ENCODE results near the gene RABAC1.
A peak's percentile ranks its signal among the peaks of the same experiment; 100 is the strongest.

The RABAC1 gene

DNA sequence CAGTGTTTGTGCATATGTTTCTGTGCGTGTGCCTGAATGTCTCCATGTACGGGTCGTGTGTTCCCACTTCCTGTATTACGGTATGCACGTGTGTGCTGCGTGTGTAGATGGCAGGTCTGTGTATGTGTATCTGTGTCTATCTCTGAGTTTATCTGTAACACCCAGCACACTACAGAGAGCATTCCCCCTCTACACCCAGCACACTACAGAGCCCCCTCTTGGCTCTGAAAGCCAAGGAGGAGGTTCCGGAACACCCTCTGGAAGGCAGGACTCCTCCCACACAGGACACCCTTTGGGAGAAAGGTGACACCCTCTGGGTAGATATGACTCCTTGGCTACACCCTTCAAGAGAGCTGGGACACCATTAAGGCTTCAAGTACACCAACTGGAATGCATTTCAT lies 28.8 kb downstream of the RABAC1 start:
- DNase-seq (ENCODE audit: insufficient read length, low spot score) (no peak), FAIRE-seq (no peak)

DNA sequence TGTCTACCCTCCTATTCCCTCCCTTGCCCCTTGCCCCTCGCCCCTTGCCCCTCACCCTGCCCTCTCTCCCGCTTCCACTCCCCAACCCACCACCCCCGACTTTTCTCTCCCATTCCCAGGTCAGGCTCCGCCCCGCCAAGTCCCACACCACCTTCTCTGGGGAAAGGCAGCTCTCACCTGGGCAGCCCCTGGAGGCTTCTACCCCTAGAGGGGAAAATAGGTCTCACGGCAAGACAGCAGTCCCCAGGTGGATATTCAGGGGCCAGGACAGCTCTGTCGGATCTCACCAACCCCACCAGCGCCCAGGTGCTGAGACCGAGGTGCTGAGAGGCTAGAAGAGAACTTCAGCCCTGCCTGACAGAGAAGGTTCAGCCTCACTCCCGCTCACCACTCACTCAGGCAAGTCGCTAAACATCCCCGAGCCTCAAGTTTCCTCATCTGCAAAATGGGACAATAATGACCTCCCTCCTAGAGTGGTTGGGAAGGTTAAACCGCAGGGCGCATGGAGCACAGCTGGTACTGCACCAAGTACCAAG lies 29.5 kb downstream of the RABAC1 start:
- FAIRE-seq (no peak), DNase-seq (ENCODE audit: insufficient read length, low spot score) (no peak)

DNA sequence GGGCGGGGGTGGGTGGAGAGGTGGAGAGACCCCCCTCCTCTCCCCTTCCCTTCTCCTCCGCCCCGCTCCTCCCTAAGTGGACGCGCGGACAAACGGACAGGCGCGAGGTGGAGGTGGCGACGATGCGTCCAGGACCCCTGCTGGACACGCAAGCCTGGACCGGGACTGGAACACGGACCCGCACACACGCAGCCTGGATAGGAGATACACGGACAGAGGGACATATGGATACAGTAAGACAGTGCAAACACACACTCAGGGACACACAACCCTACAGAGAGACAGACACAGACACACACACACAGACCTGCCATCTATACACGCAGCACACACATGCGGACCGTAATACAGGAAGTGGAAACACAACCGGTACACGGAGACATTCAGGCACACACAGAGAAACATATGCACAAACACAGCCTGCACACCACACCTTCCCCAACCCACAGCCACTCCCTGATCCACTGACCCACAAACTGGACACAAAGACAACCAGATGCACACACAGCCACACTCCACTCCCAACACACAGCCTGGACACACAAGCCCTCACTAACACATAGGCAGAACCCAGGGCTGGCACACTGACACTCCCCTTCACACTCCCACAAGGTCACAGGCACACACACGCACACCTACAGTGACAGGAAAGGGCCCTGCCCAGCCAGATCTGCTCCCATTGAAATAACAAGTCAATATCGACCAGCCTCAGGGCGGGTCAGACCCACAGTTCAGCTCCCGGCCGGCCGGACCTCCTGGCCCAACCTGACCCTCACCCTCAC lies 30.2 kb downstream of the RABAC1 start:
- no peak for DNase-seq (ENCODE audit: insufficient read length, low spot score)
- peak; percentile 72 for FAIRE-seq

DNA sequence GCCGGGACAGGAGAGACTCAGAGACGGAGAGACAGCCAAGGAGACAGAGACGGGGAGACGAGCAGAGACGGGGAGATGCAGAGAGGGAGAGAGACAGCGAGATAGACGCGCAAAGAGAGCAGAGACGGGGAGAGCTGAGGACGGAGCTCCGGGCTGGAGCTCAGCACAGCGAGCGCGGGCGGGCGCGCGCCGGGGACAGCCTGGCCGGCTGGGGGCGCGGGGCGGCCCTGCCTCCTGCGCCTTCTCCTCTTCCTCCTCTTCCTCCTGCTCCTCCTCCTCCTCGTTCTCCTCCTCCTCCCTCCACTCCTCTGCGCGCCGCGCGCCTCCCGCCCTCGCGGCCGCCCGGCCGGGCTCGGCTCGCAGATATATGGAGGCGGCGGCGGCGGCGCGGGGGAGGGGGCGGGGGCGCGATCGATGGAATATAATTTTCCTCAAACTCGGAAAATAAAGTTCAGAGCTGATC lies 30.9 kb downstream of the RABAC1 start, which contains the start of gene ERFL:
Gene ERFL, minus strand, starts transcription at position 229 of the 463 bp plus-strand sequence. CDS start 15,530 bp downstream, outside the sequence.
- FAIRE-seq, result no peak
- DNase-seq (ENCODE audit: insufficient read length, low spot score), result no peak

DNA sequence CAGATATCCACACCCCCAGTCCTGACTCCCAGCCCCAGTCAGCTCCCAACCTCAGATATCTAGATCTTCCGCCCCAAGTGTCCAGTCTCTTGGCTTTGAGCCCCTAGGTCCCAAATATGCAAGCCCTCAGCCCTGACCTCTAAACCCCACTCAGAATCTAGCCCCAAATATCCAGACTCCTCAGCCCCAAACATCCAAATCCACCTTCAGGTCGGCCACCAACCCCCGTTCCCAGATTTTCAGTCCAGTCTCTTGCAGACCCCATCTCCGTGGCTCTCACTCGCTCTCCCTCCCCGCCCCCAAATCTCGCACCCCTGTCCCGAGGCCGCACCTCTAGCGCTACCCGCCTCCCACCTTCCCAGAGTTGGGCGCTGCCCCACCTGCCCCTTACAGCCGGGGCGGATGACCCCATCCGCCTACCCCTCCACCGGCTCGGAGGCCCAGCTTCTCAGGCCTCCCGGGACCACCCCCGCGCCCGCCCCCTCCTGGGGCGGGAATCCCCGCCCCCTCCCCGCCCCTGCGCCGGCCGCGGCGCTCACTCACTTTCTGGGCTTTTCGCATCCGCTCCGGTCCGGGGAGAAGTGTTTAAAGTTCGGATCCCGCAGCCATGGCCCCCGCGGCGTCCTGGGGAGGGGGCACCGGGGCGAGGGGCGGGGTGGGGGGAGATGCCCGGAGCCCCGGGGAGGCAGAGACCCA lies 31.5 kb downstream of the RABAC1 start:
- DNase-seq (ENCODE audit: insufficient read length, low spot score) (no peak), FAIRE-seq (no peak)

DNA sequence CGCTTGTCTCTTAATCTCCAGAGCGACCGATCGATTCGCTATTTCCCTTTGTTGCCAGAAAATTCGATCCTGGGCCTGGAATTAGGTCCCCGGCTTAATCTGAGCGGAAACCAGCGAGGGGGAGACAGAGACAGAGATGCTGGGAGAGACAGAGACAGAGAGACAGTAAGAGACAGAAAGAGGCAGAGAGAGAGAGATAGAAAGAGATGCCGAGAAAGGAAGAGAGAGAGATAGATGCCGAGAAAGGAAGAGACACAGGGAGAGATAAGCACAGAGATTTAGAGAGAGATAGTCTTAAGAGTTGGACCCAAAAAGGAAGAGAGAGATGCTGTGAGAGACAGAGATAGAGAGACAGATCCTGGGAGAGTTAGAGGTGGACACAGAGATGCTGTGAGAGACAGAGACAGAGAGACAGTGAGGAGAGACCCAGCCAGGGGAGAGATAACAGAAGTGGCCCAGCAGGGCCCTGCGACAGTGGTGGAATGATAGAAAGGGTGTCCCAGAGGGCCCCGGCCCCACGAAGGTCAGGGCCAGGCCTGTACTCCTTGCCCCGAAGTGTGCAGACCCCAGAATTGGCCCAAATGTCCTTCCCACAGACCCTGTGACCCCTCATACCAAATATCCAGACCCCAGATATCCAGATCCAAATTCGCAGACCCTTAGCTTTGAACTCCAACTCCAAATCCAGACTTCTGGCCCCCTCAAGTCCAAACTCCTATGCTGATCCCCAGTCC lies 32.2 kb downstream of the RABAC1 start:
- FAIRE-seq, result no peak
- no peak for DNase-seq (ENCODE audit: insufficient read length, low spot score)

DNA sequence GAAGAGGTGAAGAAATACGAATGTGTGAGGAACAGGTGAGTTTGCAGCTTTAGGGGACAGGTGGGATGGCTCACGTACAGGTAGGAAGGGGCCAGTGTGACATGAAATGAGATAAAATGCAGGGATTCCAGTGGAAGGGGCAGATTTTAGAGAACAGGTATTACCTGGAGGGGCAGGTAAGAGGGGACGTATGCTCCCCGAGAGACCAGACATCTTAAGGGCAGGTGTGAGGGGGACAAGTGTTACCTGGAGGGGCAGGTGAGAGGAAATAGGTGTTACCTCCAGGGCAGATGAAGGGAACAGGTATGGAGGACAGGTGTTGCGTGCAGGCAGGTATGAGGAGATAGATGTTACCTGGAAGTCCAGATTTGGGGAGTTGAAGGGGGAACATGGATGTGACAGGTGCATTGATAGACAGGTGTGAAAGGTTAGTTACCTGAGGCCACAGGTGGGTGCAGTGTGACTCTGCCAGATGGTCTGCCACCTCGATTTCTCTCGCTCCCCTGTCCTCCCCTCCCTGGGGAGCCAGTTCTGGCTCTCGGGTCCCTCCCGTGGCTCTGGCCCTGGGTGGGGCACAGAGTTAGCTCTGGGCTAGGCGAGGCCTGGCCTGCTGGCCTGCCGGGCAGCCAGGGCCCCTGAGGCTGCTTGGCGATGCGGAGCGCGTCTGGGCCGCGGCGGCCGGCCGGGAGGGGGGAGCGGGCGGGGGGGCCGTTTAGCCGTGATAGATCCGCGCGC lies 32.9 kb downstream of the RABAC1 start:
- no peak for FAIRE-seq
- DNase-seq (ENCODE audit: insufficient read length, low spot score), result no peak

DNA sequence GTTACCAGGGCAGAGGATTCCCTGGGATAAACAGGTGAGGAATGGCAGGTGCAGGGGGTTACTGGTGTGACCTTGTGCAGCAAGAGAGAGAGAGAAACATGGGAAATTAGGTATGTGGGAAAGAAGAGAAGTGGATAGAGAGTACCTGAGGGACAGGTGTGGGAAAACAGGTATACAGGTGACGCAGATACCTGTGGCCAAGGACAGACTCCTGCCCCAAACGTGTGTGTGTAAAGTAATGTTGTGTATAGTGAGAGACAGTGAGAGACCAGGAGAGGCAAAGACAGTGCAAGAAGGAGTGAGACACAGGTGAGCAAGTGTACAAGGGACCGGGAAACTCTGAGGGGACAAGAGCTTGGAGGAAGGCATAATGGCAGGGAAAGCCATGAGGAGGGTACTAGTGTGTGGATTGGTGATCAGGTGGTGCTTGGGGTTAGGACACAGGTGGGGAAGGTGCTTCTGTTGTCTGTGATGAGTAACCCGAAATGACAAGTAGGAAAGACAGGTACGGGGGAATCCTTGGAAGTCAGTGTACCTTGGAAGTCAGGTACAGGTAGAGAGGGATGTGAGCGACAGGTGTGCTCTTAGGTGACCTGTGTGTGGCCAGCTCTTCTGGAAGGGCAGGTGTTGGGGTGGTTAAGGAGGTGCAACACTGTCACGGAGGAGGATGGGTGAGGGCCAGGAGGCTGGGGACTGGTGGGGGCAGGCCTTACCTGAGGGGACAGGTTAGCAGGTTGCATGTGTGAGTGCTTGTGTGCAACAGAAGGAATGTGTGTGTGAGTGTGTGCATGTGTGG lies 33.7 kb downstream of the RABAC1 start:
- DNase-seq (ENCODE audit: insufficient read length, low spot score), result no peak
- FAIRE-seq, result no peak

DNA sequence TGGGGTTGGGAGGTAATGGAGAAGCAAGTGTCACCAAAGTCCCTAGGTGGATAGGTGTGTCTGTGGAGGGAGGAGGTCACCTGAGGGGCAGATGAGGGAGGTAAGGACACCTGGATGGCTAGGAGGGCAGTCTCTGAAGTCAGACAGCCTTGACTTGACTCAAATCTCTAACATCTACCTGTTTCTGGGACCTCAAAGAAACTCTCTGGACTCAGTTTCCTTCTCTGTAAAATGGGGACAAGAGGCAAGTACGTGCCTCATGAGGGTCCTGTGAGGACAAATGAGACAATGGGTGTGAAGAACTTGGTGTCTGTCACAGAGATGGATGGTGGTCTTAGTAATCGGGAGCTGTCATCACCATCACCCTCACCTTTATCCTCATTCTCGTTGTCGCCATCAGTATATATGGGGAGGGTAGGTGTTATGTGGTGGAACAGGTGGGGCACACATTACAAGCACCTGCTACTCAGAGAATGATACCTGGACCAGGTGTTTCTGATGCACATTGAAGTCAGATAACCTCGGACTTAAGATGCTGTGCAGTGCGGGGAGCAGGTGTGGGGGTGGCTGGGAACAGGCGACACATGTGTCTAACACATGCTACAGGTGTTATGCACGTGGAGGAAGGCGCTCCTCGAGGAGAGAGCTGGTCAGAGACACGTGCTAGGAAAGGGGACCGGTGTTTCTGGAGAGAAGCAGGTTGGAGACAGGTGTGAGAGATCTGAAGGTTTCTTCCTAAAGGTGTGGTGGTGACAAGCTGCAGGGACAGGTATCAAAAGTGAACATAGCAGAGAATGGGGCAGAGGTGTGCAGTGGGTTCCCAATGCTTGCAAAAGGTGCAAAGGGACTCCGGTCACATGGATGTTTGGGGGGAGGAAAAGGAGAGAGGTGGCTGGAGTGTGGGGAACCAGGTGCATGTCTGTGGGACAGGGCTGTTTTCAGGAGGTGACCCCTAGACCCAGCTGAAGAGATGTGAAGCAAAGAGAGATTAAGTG lies 34.7 kb downstream of the RABAC1 start:
- FAIRE-seq, result no peak

DNA sequence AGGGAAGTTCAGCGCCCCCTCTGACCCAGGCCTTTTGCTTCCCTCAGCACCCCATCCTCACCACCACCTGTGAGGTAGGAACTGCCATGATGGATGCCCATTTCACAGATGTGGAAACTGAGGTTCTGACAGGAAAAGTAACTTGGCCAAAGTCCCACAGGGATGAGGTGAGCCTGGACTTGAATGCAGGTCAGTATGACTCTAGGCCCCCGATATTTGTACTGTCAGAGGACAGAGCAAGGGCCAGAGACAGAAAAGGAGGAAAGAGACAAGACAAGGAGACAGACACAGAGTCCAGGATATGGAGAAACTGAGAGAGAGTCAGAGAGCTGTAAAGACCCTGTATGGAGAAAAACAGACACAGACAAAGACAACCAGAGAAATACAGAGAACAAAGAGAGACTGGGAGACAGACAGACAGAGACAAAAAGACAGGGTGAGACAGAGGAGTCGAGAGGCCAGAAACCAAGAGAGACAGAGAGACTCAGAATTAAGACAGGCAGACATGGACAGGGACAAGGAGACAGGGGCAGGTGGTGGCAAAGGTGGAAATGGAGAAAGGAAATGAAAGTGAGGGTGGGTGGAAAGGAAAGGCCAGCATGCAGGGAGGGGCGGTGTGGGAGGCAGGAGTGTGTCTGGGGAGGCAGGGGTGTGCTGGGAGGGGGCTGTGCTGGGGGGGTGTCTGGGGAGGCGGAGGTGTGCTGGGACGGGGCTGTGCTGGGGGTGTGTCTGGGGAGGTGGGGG lies 35.9 kb downstream of the RABAC1 start:
- no peak for DNase-seq (ENCODE audit: insufficient read length, low spot score)
- peak; percentile 8 for FAIRE-seq

More for the DNA sequence above, 34.7 kb downstream of the RABAC1 start:
- no peak for DNase-seq (ENCODE audit: insufficient read length, low spot score)

DNA sequence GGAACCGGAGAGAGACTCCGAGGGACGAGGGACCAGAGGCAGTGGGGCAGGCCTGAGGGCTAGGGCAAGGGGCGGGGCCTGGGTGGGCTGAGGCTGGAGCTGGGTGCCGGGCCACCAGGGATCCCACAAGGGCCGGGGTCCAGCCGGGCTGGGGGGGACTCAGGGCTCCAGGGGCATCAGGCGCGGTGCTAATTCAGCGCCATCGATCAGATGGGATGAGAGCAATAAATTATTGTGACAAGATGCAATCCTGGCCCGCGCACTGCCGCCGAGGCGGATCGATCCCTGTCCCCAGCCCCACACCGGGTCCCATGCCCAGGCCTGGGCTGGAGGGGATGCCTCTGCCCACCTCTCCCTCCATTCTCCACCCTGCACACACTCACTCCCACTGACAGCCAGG lies 36.5 kb downstream of the RABAC1 start:
- DNase-seq (ENCODE audit: insufficient read length, low spot score) (no peak), FAIRE-seq (no peak)

DNA sequence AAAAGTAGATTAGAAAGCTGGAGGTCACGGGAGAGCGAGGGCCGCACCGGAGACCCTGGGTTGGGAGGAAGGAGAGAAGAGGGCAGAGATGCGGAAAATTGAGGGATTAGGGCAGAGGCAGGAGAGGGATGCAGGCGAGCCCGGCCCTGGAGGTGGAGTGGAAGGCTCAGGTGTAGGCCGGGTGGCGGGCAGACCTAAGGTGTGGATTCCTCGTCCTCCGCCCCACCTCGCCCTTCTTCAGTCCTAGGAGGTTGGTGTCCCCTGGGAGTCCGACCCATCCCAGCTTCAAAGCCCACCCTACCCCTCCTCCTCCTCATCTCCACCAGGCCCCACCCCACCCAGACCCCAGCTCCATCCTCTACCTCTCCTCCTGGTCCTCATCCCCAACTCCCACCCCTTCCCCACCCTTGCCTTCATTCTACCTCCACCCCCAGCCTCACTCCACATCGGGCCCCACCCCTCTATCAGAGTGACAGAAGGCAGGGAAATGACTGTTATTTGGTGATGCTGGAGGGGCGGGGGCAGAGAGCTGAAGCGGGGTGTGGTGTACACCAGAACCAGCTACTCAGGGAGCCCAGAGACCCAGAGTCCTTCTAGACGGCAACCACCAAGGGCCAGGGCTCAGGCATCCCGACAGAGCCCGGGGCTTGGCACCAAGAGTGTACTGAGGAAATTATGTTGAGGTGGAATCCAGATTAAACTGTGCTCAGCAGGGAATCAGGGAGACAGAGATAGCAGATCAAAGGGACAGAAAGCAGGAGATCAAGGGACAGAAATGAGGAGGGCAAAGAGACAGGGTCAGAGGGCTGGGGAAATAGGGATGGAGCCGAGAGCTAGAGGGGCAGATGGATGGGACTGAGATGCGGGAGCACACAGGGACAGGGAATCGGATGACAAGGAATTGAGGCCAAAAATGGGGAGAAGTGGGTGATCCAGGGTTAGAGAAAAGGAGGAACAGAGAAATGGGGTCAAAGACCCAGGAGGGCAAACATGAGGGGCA lies 37.2 kb downstream of the RABAC1 start:
- no peak for FAIRE-seq

DNA sequence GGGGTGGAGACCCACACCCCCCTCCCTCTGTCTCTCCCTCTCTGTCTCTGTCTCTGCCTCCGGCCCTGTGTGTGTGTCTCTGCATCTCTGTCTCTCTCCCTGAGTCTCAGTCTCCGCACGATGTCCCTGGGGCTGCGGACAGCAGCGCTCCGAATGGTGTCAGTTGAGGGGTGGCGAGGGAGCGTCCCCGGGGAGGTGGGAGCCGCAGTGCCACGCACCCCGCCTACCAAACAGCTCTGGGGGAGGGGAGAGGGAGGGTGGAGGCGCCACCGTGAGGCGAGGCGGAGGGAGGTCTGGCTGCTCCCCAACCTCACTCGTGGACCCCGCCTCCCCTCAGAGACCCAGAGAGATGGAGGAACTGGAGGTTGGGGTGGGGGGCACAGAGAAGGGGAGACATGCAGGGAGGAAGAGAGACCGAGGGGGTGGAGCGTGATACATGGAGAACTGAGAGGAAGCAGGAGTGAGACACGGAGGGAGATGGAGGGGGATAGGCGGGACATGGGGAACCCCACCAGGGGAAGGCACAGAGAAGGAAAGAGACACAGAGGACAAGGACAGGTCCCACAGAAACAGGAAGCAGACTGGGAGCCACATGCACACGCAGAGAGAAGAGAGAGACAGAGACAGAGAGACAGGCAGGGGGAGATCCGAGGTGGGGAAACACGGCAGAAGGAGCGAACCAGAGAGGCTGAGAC lies 38.1 kb downstream of the RABAC1 start:
- DNase-seq (ENCODE audit: insufficient read length, low spot score) (no peak), FAIRE-seq (no peak)

More for the DNA sequence above, 37.2 kb downstream of the RABAC1 start:
- DNase-seq (ENCODE audit: insufficient read length, low spot score), result no peak

DNA sequence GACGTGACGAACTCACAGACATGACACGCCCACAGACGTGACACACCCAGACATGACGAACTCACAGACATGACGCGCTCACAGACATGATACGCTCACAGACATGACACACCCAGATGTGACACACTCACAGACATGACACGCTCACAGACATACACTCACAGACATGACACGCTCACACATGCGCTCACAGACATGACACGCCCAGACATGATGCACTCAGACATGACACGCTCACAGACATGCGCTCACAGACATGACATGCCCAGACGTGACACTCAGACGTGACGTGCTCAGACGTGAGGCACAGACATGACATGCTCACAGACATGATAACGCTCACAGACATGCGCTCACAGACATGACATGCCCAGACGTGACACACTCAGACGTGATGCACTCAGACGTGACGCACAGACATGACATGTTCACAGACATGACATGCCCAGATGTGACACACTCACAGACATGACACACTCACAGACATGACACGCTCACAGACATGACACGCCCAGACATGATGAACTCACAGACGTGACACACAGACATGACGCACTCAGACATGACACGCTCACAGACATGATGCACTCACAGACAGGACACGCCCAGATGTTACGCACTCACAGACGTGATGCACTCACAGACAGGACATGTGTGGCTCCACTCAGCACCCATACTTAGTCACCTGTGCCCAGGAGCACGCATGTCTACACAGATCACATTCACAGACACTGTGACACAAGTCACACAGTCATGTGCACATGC lies 39.0 kb downstream of the RABAC1 start:
- DNase-seq (ENCODE audit: insufficient read length, low spot score), result no peak
- FAIRE-seq, result no peak

DNA sequence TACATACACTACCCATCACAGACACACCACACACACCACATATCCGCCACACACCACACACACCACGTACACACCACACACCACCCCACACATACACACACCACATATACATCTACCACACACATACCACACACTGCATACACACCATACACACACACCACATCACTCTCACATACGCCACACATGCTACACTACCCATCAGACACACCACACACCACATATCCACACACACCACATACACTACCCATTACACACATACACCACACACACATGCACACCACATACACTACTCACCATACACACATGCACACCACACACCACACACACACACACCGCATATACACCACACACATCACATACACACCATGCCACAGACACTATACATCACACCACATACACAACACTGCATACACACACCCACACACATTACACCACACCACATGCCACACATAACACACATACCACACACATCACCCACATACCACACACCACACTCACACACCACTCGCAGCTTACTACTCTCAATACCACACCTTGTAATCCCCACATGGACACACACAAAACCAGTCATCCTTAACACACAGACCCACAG lies 40.4 kb downstream of the RABAC1 start:
- no peak for DNase-seq (ENCODE audit: insufficient read length, low spot score)
- FAIRE-seq, result no peak
